HL-60 (cell line): ENCODE measurements around the gene RYR3.

Experiments used
- CTCF ChIP-seq: IDR thresholded peaks from one replicate; pipeline ENCODE4 v1.5.1; 2011; ENCODE audit warnings: low read length, control low read depth, inconsistent platforms; ENCODE audit not compliant: insufficient read depth
- POLR2AphosphoS5 ChIP-seq: IDR thresholded peaks from 2 replicates; pipeline ENCODE4 v1.6.1; 2012; ENCODE audit warnings: low read depth
- SPI1 ChIP-seq: IDR thresholded peaks from 2 replicates; pipeline ENCODE4 v1.6.1; 2012; ENCODE audit warnings: low read depth, mild to moderate bottlenecking, borderline replicate concordance

GRCh38 chr15:33500432-33501195, 189.8 kb downstream of the RYR3 start:
- no peak for TF ChIP-seq SPI1
- TF ChIP-seq POLR2AphosphoS5: no peak
- no peak for TF ChIP-seq CTCF
